Measurements from ENCODE around the gene CD8A. TPM values are rescaled to one million over a fixed set of nuclear protein-coding genes. Genes with fewer than 3 reads are reported as not detected.

Gene CD8A
- total RNA-seq, 5 donors from 2014 or later (not counting 1 experiment from before 2014, with no cell fraction given): 92.1 to 194 (median 158) TPM

DNA sequence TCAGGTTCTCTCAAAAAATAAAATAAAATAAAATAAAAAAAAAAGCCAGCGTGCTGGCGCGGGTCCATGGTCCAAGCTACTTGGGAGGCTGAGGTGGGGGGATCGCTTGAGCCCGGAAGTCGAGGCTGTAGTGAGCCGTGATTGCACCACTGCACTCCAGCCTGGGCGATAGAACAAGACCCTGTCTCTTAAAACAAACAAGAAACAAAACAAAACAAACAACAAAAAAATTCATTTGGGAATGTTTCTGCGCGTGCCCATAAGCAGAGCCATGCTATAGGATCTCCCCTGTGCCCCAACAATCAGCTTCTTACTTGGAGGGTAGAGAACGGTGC, 16.4 kb upstream of the CD8A start:
- ATAC-seq (replicated peaks in 1 of 4): no peak
- POLR2A ChIA-PET: interaction anchor here in 1 of 2 donors (0.6 to 1.3 kb wide), 3 partner anchors 15 to 22 kb away, joined by 4 to 5 read pairs (median 4); no protein-coding TSS in a partner anchor
- Mint-ChIP-seq H3K27ac (peak overlapping the region; percentile 89 to 93), H3K27me3 (peaks cover 14 to 42% of the 10 kb centered on the region in 2 donors), H3K4me1 (peaks cover 32 to 44% (median 44%) of the 10 kb centered on the region in 3 donors), H3K9me3 (no peaks in the 10 kb centered on the region), H3K4me3 (peak overlapping the region; percentile 86 to 93 (median 90)), H3K36me3 (no peaks in the 10 kb centered on the region)
- CTCF ChIA-PET: interaction anchor here in 1 of 2 donors (0.5 to 1.4 kb wide), 7 partner anchors 13 to 1775 kb away, joined by 3 to 4 read pairs (median 3); no protein-coding TSS in a partner anchor
- H3K27me3 ChIP-seq (replicated peaks in 1 of 2; ENCODE audit: control insufficient read depth in 2 of 2, extremely low read depth in 1 of 2, insufficient read depth in 2 of 2, low read length in 1 of 2): peaks cover 0 to 33% of the 10 kb centered on the region in 2 experiments
- WGBS (ENCODE audit: insufficient coverage): no CpG with 5 or more reads among the region's 11 CpGs
- peaks cover 9 to 39% of the 10 kb centered on the region in 2 experiments for H3K4me1 ChIP-seq (ENCODE audit: control insufficient read depth in 1 of 2, extremely low read depth in 1 of 2, insufficient read depth in 2 of 2, low read length in 2 of 2)
- H3K4me3 ChIP-seq (ENCODE audit: control insufficient read depth in 1 of 2, extremely low read depth in 1 of 2, low read length in 1 of 2): peak overlapping the region; percentile 49 to 76
- H3K27ac ChIP-seq (ENCODE audit: low read length): peak overlapping the region; percentile 56
- H3K36me3 ChIP-seq (ENCODE audit: control insufficient read depth in 2 of 2, extremely low read depth in 1 of 2, insufficient read depth in 1 of 2, low read length in 1 of 2): no peaks in the 10 kb centered on the region
- H3K9me3 ChIP-seq: no peaks in the 10 kb centered on the region
- DNase-seq: no peak

DNA sequence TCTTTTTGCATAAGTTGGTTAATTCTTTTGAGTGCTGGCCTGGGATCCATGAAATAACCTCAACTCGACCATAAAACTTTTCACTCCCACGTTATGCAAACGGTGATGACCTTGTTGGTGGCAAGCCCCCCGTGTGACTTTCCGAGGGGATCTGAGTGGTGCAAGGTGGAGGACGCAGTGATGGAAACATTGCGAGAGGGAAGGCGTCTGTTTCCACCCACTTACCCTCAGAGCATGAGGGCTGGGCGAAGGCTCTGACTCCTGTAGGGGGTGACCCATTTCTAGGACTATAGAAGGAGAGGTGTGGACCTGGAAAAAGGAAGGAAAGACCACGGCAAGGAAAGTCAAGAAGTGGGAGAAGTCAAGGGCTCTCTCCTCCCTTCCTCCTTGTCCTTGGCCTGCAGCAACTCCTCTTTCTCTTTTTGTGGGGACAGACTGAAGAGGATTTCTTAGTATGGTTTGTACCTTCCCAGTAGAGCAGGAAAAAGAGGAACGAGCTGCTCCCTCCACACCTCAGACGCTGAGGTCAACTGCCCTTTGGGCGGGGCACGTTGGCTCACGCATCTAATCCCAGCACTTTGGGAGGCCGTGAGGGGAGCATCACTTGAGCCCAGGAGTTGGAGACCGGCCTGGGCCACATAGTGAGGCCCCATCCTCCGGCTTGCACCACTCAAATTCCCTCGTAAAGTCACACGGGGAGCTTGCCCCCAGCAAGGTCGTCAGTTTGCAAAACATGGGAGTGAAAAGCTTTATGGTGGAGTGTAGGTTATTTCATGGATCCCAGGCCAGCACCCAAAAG, 15.5 kb upstream of the CD8A start:
- no peak for ATAC-seq (replicated peaks in 1 of 4)
- H3K27ac Mint-ChIP-seq: peak overlapping the region; percentile 86 to 92
- Histone ChIP-seq H3K9me3 (no peaks in the 10 kb centered on the region), H3K27me3 (replicated peaks in 1 of 2; ENCODE audit: control insufficient read depth in 2 of 2, extremely low read depth in 1 of 2, insufficient read depth in 2 of 2, low read length in 1 of 2) (peaks cover 0 to 33% of the 10 kb centered on the region in 2 experiments), H3K36me3 (ENCODE audit: control insufficient read depth in 2 of 2, extremely low read depth in 1 of 2, insufficient read depth in 1 of 2, low read length in 1 of 2) (no peaks in the 10 kb centered on the region), H3K4me1 (ENCODE audit: control insufficient read depth in 1 of 2, extremely low read depth in 1 of 2, insufficient read depth in 2 of 2, low read length in 2 of 2) (peaks cover 7 to 39% of the 10 kb centered on the region in 2 experiments), H3K27ac (ENCODE audit: low read length) (peak overlapping the region; percentile 56), H3K4me3 (ENCODE audit: control insufficient read depth in 1 of 2, extremely low read depth in 1 of 2, low read length in 1 of 2) (no peak overlapping the region)
- H3K27me3 Mint-ChIP-seq: peaks cover 14 to 34% of the 10 kb centered on the region in 2 donors
- 83% methylated on average over 5 of the region's 21 CpGs for WGBS (ENCODE audit: insufficient coverage)
- no peaks in the 10 kb centered on the region for H3K36me3 Mint-ChIP-seq
- H3K4me3 Mint-ChIP-seq: peak overlapping the region; percentile 53 to 93 (median 90)
- no peak for DNase-seq
- H3K9me3 Mint-ChIP-seq: no peaks in the 10 kb centered on the region
- ChIA-PET POLR2A (interaction anchor here in 1 of 2 donors (1.3 kb wide), 1 partner anchor 20 kb away, joined by 5 read pairs; no protein-coding TSS in a partner anchor), CTCF (interaction anchor here in 1 of 2 donors (1.0 to 1.3 kb wide), 3 partner anchors 15 to 30 kb away, joined by 3 to 4 read pairs (median 3); no protein-coding TSS in a partner anchor)
- H3K4me1 Mint-ChIP-seq: peaks cover 30 to 39% (median 37%) of the 10 kb centered on the region in 3 donors

DNA sequence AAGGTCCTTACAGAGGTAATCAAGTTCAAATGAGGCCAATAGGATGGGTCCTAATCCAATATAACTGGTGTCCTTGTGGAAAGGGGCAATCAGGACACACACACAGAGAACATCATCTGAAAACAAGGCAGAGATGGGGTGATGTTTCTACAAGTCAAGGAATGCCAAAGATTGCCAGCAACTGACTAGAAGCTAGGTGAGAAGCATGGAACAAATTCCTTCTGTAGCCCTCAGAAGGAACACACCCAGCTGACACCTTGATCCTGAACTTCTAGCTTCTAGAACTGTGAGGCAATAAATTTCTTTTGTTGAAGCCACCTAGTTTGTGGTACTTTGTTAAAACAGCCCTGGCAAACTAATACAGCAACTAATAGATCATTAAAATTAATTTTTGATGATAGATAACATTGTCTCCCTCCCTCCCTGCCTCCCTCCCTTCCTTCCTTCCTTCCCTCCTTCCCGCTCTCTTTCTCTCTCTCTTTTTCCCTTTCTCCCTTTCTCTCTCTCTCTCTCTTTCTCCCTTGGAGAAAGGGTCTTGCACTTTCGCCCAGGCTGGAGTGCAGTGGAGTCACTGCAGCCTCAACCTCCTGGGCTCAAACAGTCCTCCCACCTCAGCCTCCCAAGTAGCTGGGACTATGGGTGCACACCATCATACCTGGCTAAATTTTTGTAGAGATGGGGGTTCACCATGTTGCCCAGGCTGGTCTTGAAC, 10.3 kb upstream of the CD8A start:
- DNase-seq (no peak), ATAC-seq (replicated peaks in 1 of 4) (no peak)
- H3K27ac Mint-ChIP-seq: no peak overlapping the region
- peaks cover 11% of the 10 kb centered on the region for H3K36me3 Mint-ChIP-seq
- peaks cover 3 to 8% (median 4%) of the 10 kb centered on the region in 3 donors for H3K4me1 Mint-ChIP-seq
- Histone ChIP-seq H3K27me3 (replicated peaks in 1 of 2; ENCODE audit: control insufficient read depth in 2 of 2, extremely low read depth in 1 of 2, insufficient read depth in 2 of 2, low read length in 1 of 2) (no peaks in the 10 kb centered on the region), H3K4me1 (ENCODE audit: control insufficient read depth in 1 of 2, extremely low read depth in 1 of 2, insufficient read depth in 2 of 2, low read length in 2 of 2) (peaks cover 0 to 2% of the 10 kb centered on the region in 2 experiments), H3K27ac (ENCODE audit: low read length) (no peak overlapping the region), H3K4me3 (ENCODE audit: control insufficient read depth in 1 of 2, extremely low read depth in 1 of 2, low read length in 1 of 2) (no peak overlapping the region), H3K9me3 (peaks cover 3% of the 10 kb centered on the region), H3K36me3 (ENCODE audit: control insufficient read depth in 2 of 2, extremely low read depth in 1 of 2, insufficient read depth in 1 of 2, low read length in 1 of 2) (no peaks in the 10 kb centered on the region)
- no CpG with 5 or more reads among the region's 2 CpGs for WGBS (ENCODE audit: insufficient coverage)
- ChIA-PET CTCF (no interaction called here), POLR2A (no interaction called here)
- H3K4me3 Mint-ChIP-seq: no peak overlapping the region
- peaks cover 5 to 10% of the 10 kb centered on the region in 2 donors for H3K27me3 Mint-ChIP-seq
- peaks cover 14 to 17% (median 14%) of the 10 kb centered on the region in 3 donors for H3K9me3 Mint-ChIP-seq

DNA sequence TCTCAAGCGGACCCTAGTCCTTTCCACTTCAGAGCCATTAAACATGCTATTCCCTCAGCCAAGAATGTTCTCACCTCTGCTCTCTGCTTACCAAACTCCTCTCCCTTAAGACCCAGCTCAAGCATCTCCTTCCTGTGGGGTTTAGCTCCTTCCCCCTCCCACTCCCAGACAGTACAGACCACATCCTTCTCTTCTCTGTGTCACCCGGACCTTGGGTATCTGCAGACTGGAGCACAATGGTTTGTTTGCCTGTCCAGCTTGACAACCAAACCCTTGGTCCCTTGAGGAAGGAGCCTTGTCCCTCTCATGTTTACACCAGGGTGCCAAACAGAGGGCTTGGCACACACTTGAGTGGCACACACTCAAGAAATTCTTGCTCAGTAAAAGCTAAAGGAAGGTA, 4.1 kb upstream of the CD8A start:
- CTCF ChIA-PET: interaction anchor here in 1 of 2 donors (1.1 to 1.2 kb wide), 2 partner anchors 10 to 13 kb away, joined by 4 read pairs; no protein-coding TSS in a partner anchor
- peak in 1 of 35 experiments; percentile 63 for DNase-seq
- H3K27me3 Mint-ChIP-seq: peaks cover 37 to 56% of the 10 kb centered on the region in 2 donors

DNA sequence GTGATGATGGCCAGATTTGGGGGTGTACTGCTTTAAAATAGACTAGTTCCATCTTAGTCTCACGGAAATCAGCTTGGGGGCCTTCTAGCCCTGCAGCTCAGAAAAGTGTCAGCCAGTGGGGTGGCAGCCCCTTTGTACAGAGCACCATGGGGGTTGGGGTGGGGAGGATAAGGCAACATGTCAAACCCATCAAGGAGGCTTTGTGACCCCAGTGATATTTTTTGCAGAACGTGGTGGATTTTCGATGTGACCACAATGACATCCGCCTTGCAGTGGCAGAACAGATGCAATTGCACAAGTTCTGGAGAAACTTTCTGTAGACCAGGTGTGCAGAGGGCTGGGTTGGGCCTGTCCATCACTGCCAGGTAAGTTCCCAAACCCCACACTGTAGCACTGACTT, 3.0 kb upstream of the CD8A start:
- Mint-ChIP-seq H3K36me3 (peaks cover 22% of the 10 kb centered on the region), H3K9me3 (peaks cover 18 to 25% (median 22%) of the 10 kb centered on the region in 3 donors), H3K27me3 (peaks cover 37 to 63% of the 10 kb centered on the region in 2 donors), H3K27ac (peak overlapping the region; percentile 61 to 86), H3K4me1 (peaks cover 47 to 52% (median 47%) of the 10 kb centered on the region in 3 donors), H3K4me3 (peak overlapping the region; percentile 34 to 85 (median 39))
- Histone ChIP-seq H3K9me3 (peaks cover 3% of the 10 kb centered on the region), H3K4me3 (ENCODE audit: control insufficient read depth in 1 of 2, extremely low read depth in 1 of 2, low read length in 1 of 2) (no peak overlapping the region), H3K36me3 (ENCODE audit: control insufficient read depth in 2 of 2, extremely low read depth in 1 of 2, insufficient read depth in 1 of 2, low read length in 1 of 2) (peaks cover 0 to 6% of the 10 kb centered on the region in 2 donors), H3K4me1 (ENCODE audit: control insufficient read depth in 1 of 2, extremely low read depth in 1 of 2, insufficient read depth in 2 of 2, low read length in 2 of 2) (peaks cover 18 to 62% of the 10 kb centered on the region in 2 experiments), H3K27ac (ENCODE audit: low read length) (peak overlapping the region; percentile 99), H3K27me3 (replicated peaks in 1 of 2; ENCODE audit: control insufficient read depth in 2 of 2, extremely low read depth in 1 of 2, insufficient read depth in 2 of 2, low read length in 1 of 2) (peaks cover 0 to 46% of the 10 kb centered on the region in 2 experiments)
- POLR2A ChIA-PET: no interaction called here
- CTCF ChIA-PET: interaction anchor here in 1 of 2 donors (0.6 to 1.2 kb wide), 3 partner anchors 11 to 351 kb away, joined by 3 to 4 read pairs (median 4); no protein-coding TSS in a partner anchor
- WGBS (ENCODE audit: insufficient coverage): 17% methylated on average over 2 of the region's 4 CpGs
- DNase-seq (peak in 24 of 35 experiments; percentile 26 to 75 (median 52)), ATAC-seq (replicated peaks in 1 of 4) (peak; percentile 31 to 62 (median 40))

More for the DNA sequence above, 4.1 kb upstream of the CD8A start:
- no peak overlapping the region for H3K4me3 ChIP-seq (ENCODE audit: control insufficient read depth in 1 of 2, extremely low read depth in 1 of 2, low read length in 1 of 2)
- H3K9me3 Mint-ChIP-seq: peaks cover 18 to 25% (median 22%) of the 10 kb centered on the region in 3 donors
- POLR2A ChIA-PET: interaction anchor here (0.5 to 0.8 kb wide), 3 partner anchors 8 to 27 kb away, joined by 3 to 4 read pairs (median 3); no protein-coding TSS in a partner anchor
- H3K4me1 ChIP-seq (ENCODE audit: control insufficient read depth in 1 of 2, extremely low read depth in 1 of 2, insufficient read depth in 2 of 2, low read length in 2 of 2): peaks cover 18 to 54% of the 10 kb centered on the region in 2 experiments
- peaks cover 46 to 47% (median 46%) of the 10 kb centered on the region in 3 donors for H3K4me1 Mint-ChIP-seq
- H3K9me3 ChIP-seq: peaks cover 3% of the 10 kb centered on the region
- peaks cover 0 to 4% of the 10 kb centered on the region in 2 donors for H3K36me3 ChIP-seq (ENCODE audit: control insufficient read depth in 2 of 2, extremely low read depth in 1 of 2, insufficient read depth in 1 of 2, low read length in 1 of 2)
- peak overlapping the region in 2 of 3 donors; percentile 29 to 85 for H3K4me3 Mint-ChIP-seq
- WGBS (ENCODE audit: insufficient coverage): 27% methylated on average over 2 of the region's 2 CpGs
- peak; percentile 45 to 53 (median 51) for ATAC-seq (replicated peaks in 1 of 4)
- peaks cover 22% of the 10 kb centered on the region for H3K36me3 Mint-ChIP-seq
- H3K27me3 ChIP-seq (replicated peaks in 1 of 2; ENCODE audit: control insufficient read depth in 2 of 2, extremely low read depth in 1 of 2, insufficient read depth in 2 of 2, low read length in 1 of 2): peaks cover 0 to 37% of the 10 kb centered on the region in 2 experiments
- peak overlapping the region; percentile 99 for H3K27ac ChIP-seq (ENCODE audit: low read length)
- H3K27ac Mint-ChIP-seq: peak overlapping the region; percentile 73 to 86

Measured in T-cell (primary cell).